Measurements from ENCODE around the gene USP30. TPM values are rescaled to one million over a fixed set of nuclear protein-coding genes. Genes with fewer than 3 reads are reported as not detected.

The USP30 gene
- total RNA-seq, 1 experiment from 2014 or later = 7.8 TPM

GRCh38 chr12:109137055-109137454, 84.7 kb downstream of the USP30 start:
- no peak overlapping the region for H2BK15ac ChIP-seq (ENCODE audit: low read depth, low read length)
- H3K9ac ChIP-seq (ENCODE audit: extremely low read depth, insufficient read length, low read length) = no peak overlapping the region
- no peaks in the 10 kb centered on the region for H4K20me1 ChIP-seq (ENCODE audit: control insufficient read depth, insufficient read depth, insufficient read length)
- Mint-ChIP-seq H3K27me3 (ENCODE audit: low read depth) (no peaks in the 10 kb centered on the region; the same call in 1 of the 2 replicates), H3K4me3 (no peak overlapping the region), H3K4me1 (0 out of 4 replicates have a peak, but pooled peaks cover 0 to 4% of the 10 kb centered on the region in 2 experiments), H3K27ac (no peak overlapping the region), H3K36me3 (ENCODE audit: insufficient read depth in 1 of 3, low read depth in 3 of 3) (0 out of 7 replicates have a peak, but pooled peaks cover 0 to 1% (median 0%) of the 10 kb centered on the region in 3 experiments), H3K9me3 (peaks cover 7 to 14% of the 10 kb centered on the region in 2 experiments)
- WGBS (ENCODE audit: extremely low coverage, insufficient read length, low lambda C conversion rate) = no CpG with 5 or more reads among the region's 2 CpGs
- H2AK5ac ChIP-seq (ENCODE audit: insufficient read length, low read length) = no peak overlapping the region
- no peaks in the 10 kb centered on the region for H3K79me1 ChIP-seq (ENCODE audit: insufficient read depth, low read depth, low read length, poor library complexity, severe bottlenecking)
- no peak overlapping the region for H4K91ac ChIP-seq (ENCODE audit: insufficient read length, low read depth, low read length)
- H2BK120ac ChIP-seq (ENCODE audit: low read depth, low read length, poor library complexity, severe bottlenecking) = no peak overlapping the region
- H2BK20ac ChIP-seq (ENCODE audit: low read depth, low read length, poor library complexity, severe bottlenecking) = no peak overlapping the region
- H2BK12ac ChIP-seq (ENCODE audit: insufficient read length, low read depth, low read length) = no peak overlapping the region
- H2AFZ ChIP-seq (ENCODE audit: low read length) = no peak overlapping the region
- H4K8ac ChIP-seq (replicated peaks; ENCODE audit: insufficient read length, low read depth, low read length) = no peak overlapping the region
- H3K18ac ChIP-seq (ENCODE audit: insufficient read length, low read depth, low read length) = no peak overlapping the region
- no peaks in the 10 kb centered on the region; the same call in 1 of the 2 replicates for H3K27me3 ChIP-seq (ENCODE audit: insufficient read depth, low read length)
- no peak overlapping the region for H2BK5ac ChIP-seq (ENCODE audit: insufficient read length, low read length)
- H3K56ac ChIP-seq (ENCODE audit: insufficient read length, low read depth, low read length) = no peak overlapping the region
- no peak overlapping the region for H3K27ac ChIP-seq (ENCODE audit: insufficient read length, low read depth, low read length)
- H3K4me1 ChIP-seq (ENCODE audit: insufficient read depth, low read length) = no peaks in the 10 kb centered on the region
- H3K23ac ChIP-seq (ENCODE audit: insufficient read length, low read depth, low read length) = no peak overlapping the region
- TF ChIP-seq, protein P1, sequence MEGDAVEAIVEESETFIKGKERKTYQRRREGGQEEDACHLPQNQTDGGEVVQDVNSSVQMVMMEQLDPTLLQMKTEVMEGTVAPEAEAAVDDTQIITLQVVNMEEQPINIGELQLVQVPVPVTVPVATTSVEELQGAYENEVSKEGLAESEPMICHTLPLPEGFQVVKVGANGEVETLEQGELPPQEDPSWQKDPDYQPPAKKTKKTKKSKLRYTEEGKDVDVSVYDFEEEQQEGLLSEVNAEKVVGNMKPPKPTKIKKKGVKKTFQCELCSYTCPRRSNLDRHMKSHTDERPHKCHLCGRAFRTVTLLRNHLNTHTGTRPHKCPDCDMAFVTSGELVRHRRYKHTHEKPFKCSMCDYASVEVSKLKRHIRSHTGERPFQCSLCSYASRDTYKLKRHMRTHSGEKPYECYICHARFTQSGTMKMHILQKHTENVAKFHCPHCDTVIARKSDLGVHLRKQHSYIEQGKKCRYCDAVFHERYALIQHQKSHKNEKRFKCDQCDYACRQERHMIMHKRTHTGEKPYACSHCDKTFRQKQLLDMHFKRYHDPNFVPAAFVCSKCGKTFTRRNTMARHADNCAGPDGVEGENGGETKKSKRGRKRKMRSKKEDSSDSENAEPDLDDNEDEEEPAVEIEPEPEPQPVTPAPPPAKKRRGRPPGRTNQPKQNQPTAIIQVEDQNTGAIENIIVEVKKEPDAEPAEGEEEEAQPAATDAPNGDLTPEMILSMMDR (conservative IDR thresholded peaks at IDR 0.05) = no peak
- no peak overlapping the region for H3K4ac ChIP-seq (ENCODE audit: low read depth, low read length)
- no peak for DNase-seq
- H3K23me2 ChIP-seq (ENCODE audit: insufficient read length, low read depth, low read length, poor library complexity, severe bottlenecking) = no peaks in the 10 kb centered on the region
- H3T11ph ChIP-seq (ENCODE audit: low read length) = no peak overlapping the region
- no peaks in the 10 kb centered on the region for H3K9me3 ChIP-seq (ENCODE audit: control insufficient read depth, low read depth, low read length)
- H4K5ac ChIP-seq (ENCODE audit: insufficient read length, low read depth, low read length) = no peak overlapping the region
- H3K4me2 ChIP-seq (ENCODE audit: insufficient read depth, insufficient read length, low read length) = no peak overlapping the region
- H3K79me2 ChIP-seq (ENCODE audit: insufficient read depth, low read length) = no peaks in the 10 kb centered on the region
- H3K14ac ChIP-seq (ENCODE audit: insufficient read depth, low read length) = no peak overlapping the region

Other genes starting within 250 kb of the USP30 start
- gene SSH1, start 195.0 kb upstream of the USP30 start, total RNA-seq (2021) = 21.8 and 24.0 TPM in 2 replicates
- gene DAO, start 172.5 kb upstream of the USP30 start, total RNA-seq (2021) = not detected in 2 replicates
- gene SVOP, start 31.5 kb upstream of the USP30 start, total RNA-seq (2021) = 0.11 and 0.15 TPM in 2 replicates
- 23.7 and 24.4 TPM in 2 replicates for gene ALKBH2, start 40.9 kb downstream of the USP30 start, total RNA-seq (2021)
- gene UNG, start 45.0 kb downstream of the USP30 start, total RNA-seq (2021) = 188 and 195 TPM in 2 replicates
- 14.2 and 17.3 TPM in 2 replicates for gene ACACB, start 64.0 kb downstream of the USP30 start, total RNA-seq (2021)